AG08395 (cell line): ENCODE results near the gene FMO4.
A peak's percentile ranks its signal among the peaks of the same experiment; 100 is the strongest.
"Not testable (repeated sequence)": the region's sequence is repeated elsewhere in the genome, so short reads cannot be mapped to it uniquely, and the experiment has no call there.

Source experiments
- DNase-seq: peaks from one replicate; pipeline ENCODE4 v3.0.0; 2012; ENCODE audit warnings: mixed read lengths, low spot score

Gene FMO4

DNA sequence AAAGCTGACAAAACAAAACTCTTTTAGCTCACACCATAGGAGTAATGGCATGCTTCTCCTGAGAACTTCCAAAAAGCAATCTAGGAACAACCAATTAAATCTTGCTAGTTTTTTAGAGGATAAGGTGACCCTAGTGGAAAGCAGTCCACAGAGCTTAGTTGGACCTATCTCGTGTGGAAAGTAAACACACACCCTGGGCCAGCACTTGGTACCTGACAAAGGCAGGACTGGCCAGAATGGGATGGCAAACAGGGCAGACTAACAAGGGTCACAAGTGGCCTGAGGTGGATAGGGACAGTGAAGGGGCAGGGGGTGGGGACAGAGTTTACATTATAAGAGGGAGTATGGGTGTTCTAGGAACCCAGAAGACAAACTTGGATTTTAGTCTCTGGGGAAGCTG, 22.0 kb downstream of the FMO4 start:
- no peak for DNase-seq

DNA sequence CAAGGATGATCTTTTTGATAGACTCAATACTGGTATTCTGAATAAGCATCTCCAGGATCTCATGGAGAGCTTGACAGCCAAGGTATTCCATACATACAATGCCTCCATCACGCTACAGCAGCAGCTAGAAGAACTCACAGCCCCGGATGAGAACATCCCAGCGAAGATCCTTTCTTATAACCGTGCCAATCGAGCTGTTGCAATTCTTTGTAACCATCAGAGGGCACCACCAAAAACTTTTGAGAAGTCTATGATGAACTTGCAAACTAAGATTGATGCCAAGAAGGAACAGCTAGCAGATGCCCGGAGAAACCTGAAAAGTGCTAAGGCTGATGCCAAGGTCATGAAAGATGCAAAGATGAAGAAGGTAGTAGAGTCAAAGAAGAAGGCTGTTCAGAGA, 25.4 kb downstream of the FMO4 start:
- not testable (repeated sequence) for DNase-seq

DNA sequence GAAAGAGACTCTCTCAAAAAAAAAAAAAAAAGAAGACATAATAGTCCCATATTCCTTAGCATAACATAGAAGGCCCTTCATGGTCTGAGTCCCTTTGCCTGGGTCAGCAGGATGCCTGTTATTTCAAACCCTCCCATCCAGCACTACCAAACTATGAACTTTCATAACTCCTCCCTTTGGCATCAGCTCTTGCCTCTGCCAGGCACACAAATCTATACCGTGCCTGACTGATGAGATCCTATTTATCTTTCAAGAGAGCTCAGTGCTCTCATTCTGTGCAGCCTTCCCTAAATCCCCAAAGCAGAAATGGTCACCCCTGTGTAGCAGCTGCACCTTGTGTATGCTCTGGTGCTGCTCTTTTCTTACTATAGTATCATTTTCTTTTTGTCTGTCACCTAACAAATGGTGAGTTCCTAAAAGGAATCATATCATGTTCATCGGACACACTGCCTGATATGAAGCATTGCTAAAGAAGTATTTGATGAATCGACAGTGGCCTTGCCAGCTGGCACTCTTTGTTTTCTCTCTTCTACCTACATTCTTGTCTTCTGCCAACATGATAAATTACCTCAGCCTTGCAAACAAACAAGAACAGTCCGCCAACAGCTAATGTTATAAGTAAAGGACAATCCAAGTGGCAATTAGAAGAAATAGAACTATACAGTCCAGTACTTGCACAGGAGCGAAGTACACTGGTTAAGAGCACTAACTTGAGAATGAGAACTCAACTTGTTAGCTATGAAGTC, 29.9 kb downstream of the FMO4 start:
- no peak for DNase-seq

DNA sequence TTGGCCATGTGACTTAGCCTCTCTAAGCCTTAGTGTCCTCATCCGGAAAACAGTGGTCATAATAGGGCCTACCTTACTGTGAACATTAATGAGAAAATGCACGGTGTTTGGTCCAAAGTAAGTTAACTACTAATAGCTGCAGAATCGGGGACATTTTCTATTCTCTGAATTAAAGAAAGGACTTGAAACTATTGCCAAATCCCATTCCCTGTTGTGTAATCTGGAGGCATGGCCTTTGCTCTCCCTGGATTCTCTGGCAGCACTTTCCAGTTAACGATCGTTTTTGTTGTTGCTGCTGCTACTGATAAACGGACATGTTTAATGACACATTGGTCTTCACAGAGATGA, 30.5 kb downstream of the FMO4 start:
- DNase-seq = no peak

DNA sequence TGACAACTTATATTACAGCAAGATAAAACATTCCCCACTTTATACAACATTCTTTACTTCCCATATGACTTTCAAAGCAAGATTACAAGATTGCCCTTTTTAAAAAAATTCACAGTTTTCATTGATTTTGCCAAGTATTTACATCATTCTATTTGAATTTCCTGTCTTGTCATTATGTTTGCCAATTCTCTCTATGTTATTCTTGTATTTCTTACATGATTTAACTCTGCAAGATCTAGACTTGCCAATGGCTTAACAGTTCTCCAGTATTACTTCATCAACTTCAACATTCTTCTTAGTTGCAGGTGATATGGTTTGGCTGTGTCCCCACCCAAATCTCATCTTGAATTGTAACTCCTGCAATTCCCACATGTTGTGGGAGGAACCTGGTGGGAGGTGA, 31.6 kb downstream of the FMO4 start:
- DNase-seq = no peak

DNA sequence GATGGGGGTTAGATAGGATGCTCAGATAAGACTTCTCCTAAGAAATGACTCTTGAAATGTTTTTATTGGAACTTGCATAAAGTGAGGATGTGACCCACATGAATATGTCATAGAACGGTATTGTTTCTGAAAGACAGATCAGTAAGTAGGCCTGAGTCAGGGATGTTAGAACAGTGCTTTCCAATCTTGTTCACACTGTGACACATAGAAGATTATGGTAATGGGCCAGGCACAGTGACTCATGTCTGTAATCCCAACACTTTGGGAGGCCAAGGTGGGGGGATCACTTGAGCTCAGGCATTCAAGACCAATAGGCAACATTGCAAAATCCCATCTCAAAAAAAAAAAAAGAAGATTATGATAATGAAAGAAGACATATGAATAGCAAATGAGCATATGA, 32.9 kb downstream of the FMO4 start:
- no peak for DNase-seq

DNA sequence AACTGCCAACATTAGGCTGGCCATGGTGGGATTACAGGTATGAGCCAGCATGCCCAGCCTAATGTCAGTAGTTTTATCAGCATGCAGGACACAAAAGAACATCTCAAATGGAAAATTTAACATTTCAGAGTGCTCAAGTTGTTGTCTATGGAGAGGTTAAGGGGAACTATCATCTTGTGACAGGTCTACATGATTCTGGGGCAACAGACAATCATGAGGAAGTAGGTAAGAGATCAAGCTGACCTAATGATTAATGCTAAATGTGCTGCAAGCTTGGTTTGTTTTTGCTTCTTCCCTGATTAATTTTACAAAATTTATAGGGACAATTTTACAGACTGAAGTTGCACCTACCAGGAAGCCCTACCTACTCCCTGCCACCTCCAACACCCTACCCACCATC, 36.6 kb downstream of the FMO4 start:
- DNase-seq = no peak

DNA sequence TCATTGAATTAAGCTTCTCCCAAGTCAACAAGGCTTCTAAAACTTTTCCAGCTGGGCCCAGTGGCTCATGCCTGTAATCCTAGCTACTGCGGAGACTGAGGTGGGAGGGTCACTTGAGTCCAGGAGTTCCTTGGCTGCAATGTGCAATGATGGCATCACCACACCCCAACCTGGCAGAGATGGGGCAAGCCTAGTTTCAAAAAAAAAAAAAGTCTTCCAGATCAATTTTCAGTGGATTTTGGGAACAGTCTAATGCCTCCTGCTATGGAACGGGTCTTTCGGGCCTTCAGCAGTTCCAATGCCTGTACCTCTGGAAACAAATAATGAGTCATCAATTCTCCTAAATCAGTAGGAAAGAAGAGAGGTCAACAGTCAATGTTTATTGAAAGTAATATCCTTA, 38.0 kb downstream of the FMO4 start:
- DNase-seq = no peak

- no peak for DNase-seq
Observed at GRCh38 chr1:171352554-171352953, 38.6 kb downstream of the FMO4 start.

DNA sequence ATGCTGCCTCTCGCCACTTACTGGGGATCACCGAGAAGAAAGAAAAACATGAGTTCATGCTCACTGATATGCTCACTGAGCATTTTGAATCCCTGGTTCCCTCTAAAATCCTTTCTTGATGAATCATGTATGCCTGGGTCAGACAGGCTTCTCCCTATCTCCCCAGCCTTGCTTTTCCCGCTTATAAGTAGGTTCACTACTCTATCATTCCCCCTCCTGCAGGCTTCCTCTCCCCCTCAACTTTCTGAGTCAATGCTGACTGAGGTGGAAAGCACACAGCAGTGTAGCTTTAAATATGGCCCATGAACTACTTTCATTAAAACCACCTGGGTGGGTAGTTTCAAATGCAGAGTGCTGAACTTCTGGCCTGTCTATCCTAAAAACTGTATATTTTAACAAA, 41.7 kb downstream of the FMO4 start:
- DNase-seq = no peak

GRCh38 chr1:171357179-171357578, 43.2 kb downstream of the FMO4 start:
- no peak for DNase-seq

DNA sequence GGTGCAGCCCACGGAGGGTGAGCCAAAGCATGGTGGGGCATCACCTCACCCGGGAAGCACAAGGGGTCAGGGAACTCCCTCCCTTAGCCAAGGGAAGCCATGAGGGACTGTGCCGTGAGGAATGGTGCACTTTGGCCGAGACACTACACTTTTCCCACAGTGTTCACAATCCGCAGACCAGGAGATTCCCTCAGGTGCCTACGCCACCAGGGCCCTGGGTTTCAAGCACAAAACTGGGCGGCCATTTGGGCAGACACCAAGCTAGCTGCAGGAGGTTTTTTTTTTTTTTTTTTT, 45.3 kb downstream of the FMO4 start:
- DNase-seq = not testable (repeated sequence)

- DNase-seq = not testable (repeated sequence)
Observed at GRCh38 chr1:171359731-171360527, 45.9 kb downstream of the FMO4 start.

- DNase-seq = no peak
Observed at GRCh38 chr1:171366085-171366484, 52.1 kb downstream of the FMO4 start.

DNA sequence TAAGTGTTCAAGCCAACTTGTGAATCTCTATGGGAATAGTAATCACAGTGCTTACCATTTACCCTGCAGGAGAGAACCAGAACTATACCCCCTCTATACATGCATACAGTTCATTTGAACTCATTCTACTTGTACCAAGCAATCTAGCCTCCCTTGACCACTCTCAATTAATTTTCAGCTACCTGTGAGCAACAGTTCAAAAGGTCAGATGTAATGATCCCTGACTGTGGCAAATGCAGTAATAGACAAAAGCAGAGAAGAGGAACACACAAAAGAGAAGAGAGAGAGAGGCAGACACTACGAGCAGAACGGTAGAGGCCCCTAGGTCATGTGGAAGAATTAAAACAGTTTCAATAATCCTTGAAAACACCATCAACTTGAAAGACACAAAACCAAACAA, 52.8 kb downstream of the FMO4 start:
- no peak for DNase-seq

- DNase-seq = no peak
Observed at GRCh38 chr1:171367436-171367835, 53.5 kb downstream of the FMO4 start.

- no peak for DNase-seq
Observed at GRCh38 chr1:171372418-171373084, 58.6 kb downstream of the FMO4 start.

GRCh38 chr1:171373357-171374122, 59.6 kb downstream of the FMO4 start:
- DNase-seq = not testable (repeated sequence)

DNA sequence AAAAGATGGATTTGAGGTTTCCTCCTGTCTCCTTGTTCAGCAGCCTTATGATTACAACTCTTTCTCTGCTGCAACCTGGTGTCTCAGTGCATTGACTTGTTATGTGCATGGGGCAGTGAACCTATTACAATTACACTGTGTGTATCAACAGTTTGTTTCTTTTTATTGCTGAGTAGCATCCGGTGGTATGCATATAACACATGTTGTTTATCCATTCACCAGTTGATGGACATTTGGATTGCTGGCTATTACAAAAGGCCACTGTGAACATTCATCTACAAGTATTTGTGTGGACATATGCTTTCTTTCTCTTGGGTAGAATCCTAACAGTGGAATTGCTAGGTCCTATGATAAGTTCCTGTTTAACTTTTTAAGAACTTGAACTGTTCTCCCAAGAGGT, 65.9 kb downstream of the FMO4 start:
- DNase-seq = no peak

DNA sequence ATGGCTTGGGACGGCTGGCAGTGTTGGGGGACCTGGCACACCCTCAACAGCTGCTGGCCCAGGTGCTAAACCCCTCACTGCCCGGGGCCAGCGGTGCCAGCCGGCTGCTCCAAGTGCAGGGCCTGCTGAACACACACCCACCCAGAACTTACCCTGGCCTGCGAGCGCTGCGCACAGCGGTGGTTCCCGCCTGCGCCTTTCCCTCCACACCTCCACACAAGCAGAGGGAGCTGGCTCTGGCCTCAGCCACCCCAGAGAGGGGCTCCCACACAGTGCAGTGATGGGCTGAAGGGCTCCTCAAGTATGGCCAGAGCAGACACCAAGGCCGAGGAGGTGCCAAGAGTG, 67.9 kb downstream of the FMO4 start:
- no peak for DNase-seq

- no peak for DNase-seq
Observed at GRCh38 chr1:171384496-171384895, 70.5 kb downstream of the FMO4 start.

DNA sequence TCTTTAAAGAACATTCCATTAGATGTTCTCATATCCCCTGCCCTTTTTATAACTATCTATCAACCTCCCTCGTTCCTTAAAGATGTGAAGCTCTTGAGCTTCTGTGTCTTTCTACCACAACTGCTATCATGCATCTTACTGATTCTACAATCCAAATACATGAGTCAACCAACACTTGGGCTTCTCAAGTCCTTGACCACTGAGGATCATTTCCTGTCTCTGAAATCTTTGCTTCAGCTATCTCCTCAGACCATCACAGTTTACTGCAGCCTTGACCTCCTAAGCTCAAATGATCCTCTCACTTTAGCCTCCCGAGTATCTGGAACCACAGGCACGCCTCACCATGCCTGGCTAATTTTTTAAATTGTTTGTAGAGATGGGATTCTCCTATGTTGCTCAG, 75.2 kb downstream of the FMO4 start:
- peak; percentile 22 for DNase-seq

DNA sequence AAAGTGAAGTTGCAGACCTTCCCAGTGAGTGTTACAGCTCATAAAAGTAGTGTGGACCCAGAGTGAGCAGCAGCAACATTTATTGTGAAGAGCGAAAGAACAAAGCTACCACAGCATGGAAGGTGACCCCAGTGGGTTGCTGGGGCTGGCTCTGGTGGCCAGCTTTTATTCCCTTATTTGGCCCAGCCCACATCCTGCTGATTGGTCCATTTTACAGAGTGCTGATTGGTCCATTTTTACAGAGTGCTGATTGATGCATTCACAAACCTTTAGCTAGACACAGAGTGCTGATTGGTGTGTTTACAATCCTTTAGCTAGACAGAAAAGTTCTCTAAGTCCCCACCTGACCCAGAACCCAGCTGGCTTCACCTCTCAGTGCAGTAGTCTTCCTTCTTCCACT, 76.8 kb downstream of the FMO4 start:
- DNase-seq = not testable (repeated sequence)
